Endometrial microvascular endothelial cells (primary cell): ENCODE measurements around the gene FBXW5. TPM values are rescaled to one million over a fixed set of nuclear protein-coding genes. Genes with fewer than 3 reads are reported as not detected.

Experiments used
- in situ Hi-C: cut with HindIII; loops from 2 replicates; pipeline ENCODE4 v1.10.0; 2017; ENCODE audit warnings: low sequenced_read_pairs, low pct_unique_long_range_greater_than_20kb; ENCODE audit errors: inconsistent ontology term
- total RNA-seq: library from RNA; depleted of rRNA; stranded (reverse); fragments of >200 nt; gene quantifications from one replicate; pipeline ENCODE4 v1.2.3, GENCODE V29; 2015; ENCODE audit errors: inconsistent ontology term

The FBXW5 gene
- total RNA-seq, 1 donor from 2014 or later, result 212 TPM

DNA sequence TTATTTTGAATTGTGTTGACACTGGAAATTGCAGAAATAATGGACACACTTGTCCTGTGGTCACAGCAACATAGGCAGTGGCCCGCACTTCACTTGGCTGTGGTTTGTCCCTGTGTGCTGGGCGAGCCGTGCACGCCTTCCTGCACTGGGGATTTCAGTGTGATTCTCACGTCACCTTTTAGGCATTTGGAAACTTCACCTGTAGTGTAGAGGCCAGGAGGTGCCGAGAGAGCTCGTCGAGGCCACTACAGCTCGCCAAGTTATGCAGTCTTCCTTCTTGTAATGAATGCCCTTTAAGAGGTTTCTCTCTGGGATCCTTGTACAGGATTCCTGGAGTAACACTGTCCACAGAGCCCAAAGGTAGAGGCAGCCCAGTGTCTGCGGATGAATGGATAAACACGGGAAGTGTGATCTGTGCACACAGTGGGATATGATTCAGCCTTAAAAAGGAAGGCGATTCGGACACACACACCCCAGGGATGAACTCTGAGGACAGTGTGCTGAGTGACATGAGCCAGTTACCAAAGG, 43.5 kb downstream of the FBXW5 start:
- in situ Hi-C loops, result no loop called here

DNA sequence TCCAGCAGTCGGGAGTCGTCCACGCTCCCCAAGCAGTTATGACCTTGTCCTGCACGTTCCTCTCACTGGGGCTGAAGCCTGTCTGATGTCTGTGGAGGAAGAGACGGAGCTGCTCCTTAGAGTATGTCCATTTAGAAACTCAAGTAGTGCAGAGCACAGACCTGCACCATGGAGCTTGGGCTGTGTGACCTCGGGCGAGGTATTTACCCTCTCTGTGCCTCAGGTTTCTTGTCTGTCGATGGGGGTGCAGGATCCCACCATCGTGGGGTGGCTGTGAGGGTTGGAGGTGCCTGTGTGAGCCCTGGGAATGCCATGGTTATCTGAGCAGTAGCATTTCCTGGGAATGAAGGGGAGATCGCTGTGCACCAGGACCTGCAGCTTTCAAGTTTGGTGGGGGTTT, 44.0 kb downstream of the FBXW5 start:
- in situ Hi-C loops, result no loop called here

GRCh38 chr9:136899196-136899595, 45.3 kb downstream of the FBXW5 start:
- in situ Hi-C loops, result no loop called here

GRCh38 chr9:136898483-136899100, 45.9 kb downstream of the FBXW5 start:
- in situ Hi-C loops, result no loop called here

DNA sequence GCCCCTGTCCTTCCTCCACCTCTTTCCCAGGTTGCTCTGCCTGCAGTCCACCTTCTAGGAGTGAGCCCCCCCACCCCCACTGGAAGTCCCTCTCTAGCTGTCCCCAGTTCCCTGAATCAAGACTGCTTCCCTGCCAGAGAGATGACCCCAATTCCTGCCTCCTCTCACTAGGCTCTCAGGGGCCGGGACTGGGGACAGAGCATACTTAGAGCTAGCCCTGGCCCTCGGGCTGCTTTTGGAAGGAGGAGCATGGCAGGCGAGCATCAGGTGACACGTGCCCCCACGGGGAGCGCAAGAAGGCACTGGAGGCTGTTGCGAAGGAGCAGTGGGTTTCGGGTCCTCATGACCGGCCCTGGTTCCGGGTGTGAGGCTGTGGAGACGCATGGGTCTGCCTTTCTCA, 48.5 kb downstream of the FBXW5 start:
- in situ Hi-C loops, result no loop called here

DNA sequence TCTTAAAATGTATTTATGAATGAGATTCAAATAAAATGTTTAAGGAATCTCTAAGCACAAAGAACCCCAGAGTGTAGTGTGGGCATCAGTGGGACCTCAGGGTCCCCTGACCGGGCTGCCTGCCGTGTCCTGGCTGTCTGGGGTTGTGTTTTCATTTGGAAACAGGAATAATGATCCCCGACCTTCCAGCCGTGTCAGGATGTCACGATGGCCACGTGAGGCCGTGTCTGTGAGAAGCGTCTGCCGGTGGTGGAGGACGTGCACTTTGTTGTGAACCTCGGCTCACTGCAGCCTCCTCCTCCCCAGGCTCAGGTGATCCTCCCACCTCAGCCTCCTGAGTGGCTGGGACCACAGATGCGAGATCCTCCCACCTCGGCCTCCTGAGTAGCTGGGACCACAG, 53.9 kb downstream of the FBXW5 start:
- in situ Hi-C loops, result no loop called here

Other genes with a start within 250 kb of the FBXW5 start
- 44.5 TPM for gene DIPK1B, start 232.2 kb downstream of the FBXW5 start, total RNA-seq
- not detected for gene LCN10, start 201.8 kb downstream of the FBXW5 start, total RNA-seq
- not detected for gene LCN6, start 196.2 kb downstream of the FBXW5 start, total RNA-seq
- not detected for gene LCN8, start 186.5 kb downstream of the FBXW5 start, total RNA-seq
- gene LCN15, start 180.2 kb downstream of the FBXW5 start, total RNA-seq, result not detected
- gene TMEM141, start 153.4 kb downstream of the FBXW5 start, total RNA-seq, result 72.7 TPM
- not detected for gene CCDC183, start 148.4 kb downstream of the FBXW5 start, total RNA-seq
- 125 TPM for gene RABL6, start 136.8 kb downstream of the FBXW5 start, total RNA-seq
- 0.46 TPM for gene AJM1, start 102.3 kb downstream of the FBXW5 start, total RNA-seq
- gene PHPT1, start 95.3 kb downstream of the FBXW5 start, total RNA-seq, result 95.9 TPM
- 1.0 TPM for gene MAMDC4, start 92.4 kb downstream of the FBXW5 start, total RNA-seq
- gene EDF1, start 78.4 kb downstream of the FBXW5 start, total RNA-seq, result 440 TPM
- 16.7 TPM for gene TRAF2, start 58.2 kb downstream of the FBXW5 start, total RNA-seq
- gene C8G, start 505 bp upstream of the FBXW5 start, total RNA-seq, result not detected
- not detected for gene LCN12, start 7.5 kb upstream of the FBXW5 start, total RNA-seq
- not detected for gene PTGDS, start 32.8 kb upstream of the FBXW5 start, total RNA-seq
- not detected for gene LCNL1, start 38.3 kb upstream of the FBXW5 start, total RNA-seq
- 49.0 TPM for gene PAXX, start 47.7 kb upstream of the FBXW5 start, total RNA-seq
- gene CLIC3, start 51.8 kb upstream of the FBXW5 start, total RNA-seq, result 4.8 TPM
- 4.0 TPM for gene ABCA2, start 83.5 kb upstream of the FBXW5 start, total RNA-seq
- not detected for gene FUT7, start 87.3 kb upstream of the FBXW5 start, total RNA-seq
- 65.7 TPM for gene NPDC1, start 101.4 kb upstream of the FBXW5 start, total RNA-seq
- gene ENTPD2, start 109.3 kb upstream of the FBXW5 start, total RNA-seq, result not detected
- 38.5 TPM for gene SAPCD2, start 125.8 kb upstream of the FBXW5 start, total RNA-seq
- 13.8 TPM for gene UAP1L1, start 132.8 kb upstream of the FBXW5 start, total RNA-seq
- 106 TPM for gene MAN1B1, start 142.2 kb upstream of the FBXW5 start, total RNA-seq
- gene DPP7, start 170.0 kb upstream of the FBXW5 start, total RNA-seq, result 99.2 TPM
- not detected for gene GRIN1, start 194.4 kb upstream of the FBXW5 start, total RNA-seq
- not detected for gene LRRC26, start 225.3 kb upstream of the FBXW5 start, total RNA-seq
- not detected for gene TMEM210, start 227.3 kb upstream of the FBXW5 start, total RNA-seq
- 14.9 TPM for gene ANAPC2, start 243.8 kb upstream of the FBXW5 start, total RNA-seq
- 117 TPM for gene SSNA1, start 243.9 kb upstream of the FBXW5 start, total RNA-seq